Ascending aorta (tissue), 2 donors: Measurements from ENCODE around the gene PPP2R1A. TPM values are rescaled to one million over a fixed set of nuclear protein-coding genes. Genes with fewer than 3 reads are reported as not detected.

Experiments
- DNase-seq, 2 donors: peaks; one replicate each; pipeline ENCODE4 v3.0.0-alpha.2; 2019; ENCODE audit warnings: low spot score in 2 of 2
- H3K27ac ChIP-seq, 2 donors: fragments of 200-600 bp; sonication (generic); one replicate each; pipeline ENCODE4 v1.5.1; 2016 to 2017; ENCODE audit warnings: mild to moderate bottlenecking in 1 of 2
- H3K27me3 ChIP-seq: fragments of 200-600 bp; sonication (generic); one replicate; pipeline ENCODE4 v1.5.1; 2017
- H3K36me3 ChIP-seq, 2 donors: fragments of 200-600 bp; sonication (generic); one replicate each; pipeline ENCODE4 v1.5.1; 2016
- H3K4me1 ChIP-seq, 2 donors: fragments of 200-600 bp; sonication (generic); one replicate each; pipeline ENCODE4 v1.5.1; 2016 to 2017; ENCODE audit warnings: mild to moderate bottlenecking in 1 of 2
- H3K4me3 ChIP-seq, 2 donors: fragments of 200-600 bp; sonication (generic); one replicate each; pipeline ENCODE4 v1.5.1; 2016 to 2017; ENCODE audit warnings: mild to moderate bottlenecking in 1 of 2
- H3K9me3 ChIP-seq, 2 donors: fragments of 200-600 bp; sonication (generic); one replicate each; pipeline ENCODE4 v1.5.1; 2016
- intact Hi-C: fragments of 100-400 bp; cut with DNase I; formaldehyde crosslinking; loops from one replicate; pipeline ENCODE4 v1.15.1; 2023
- total RNA-seq: library from RNA; depleted of rRNA; stranded (reverse); fragments of >200 nt; gene quantifications from one replicate; pipeline ENCODE4 v1.1.0, GENCODE V29; 2016
- TF ChIP-seq, protein P1 (sequence below), 3 experiments: fragments of 200-600 bp in 2 of 3; fragments of 450-650 bp in 1 of 3; sonication (generic) in 2 of 3; IDR thresholded peaks; one replicate each; pipeline ENCODE4 v1.5.1; 2016 to 2019; ENCODE audit warnings: antibody characterized with exemption in 3 of 3, mild to moderate bottlenecking in 1 of 3, moderate library complexity in 1 of 3

The PPP2R1A gene
- total RNA-seq, 1 donor from 2014 or later, result 215 TPM

GRCh38 chr19:52274191-52274590 is 84.3 kb downstream of the PPP2R1A start:
- no peak for DNase-seq
- Histone ChIP-seq H3K9me3 (peaks cover 0 to 9% of the 10 kb centered on the region in 2 donors), H3K4me3 (no peak overlapping the region), H3K36me3 (peaks cover 9 to 35% of the 10 kb centered on the region in 2 donors), H3K27me3 (no peaks in the 10 kb centered on the region), H3K27ac (no peak overlapping the region), H3K4me1 (peaks cover 5 to 14% of the 10 kb centered on the region in 2 donors)
- TF ChIP-seq, protein P1, sequence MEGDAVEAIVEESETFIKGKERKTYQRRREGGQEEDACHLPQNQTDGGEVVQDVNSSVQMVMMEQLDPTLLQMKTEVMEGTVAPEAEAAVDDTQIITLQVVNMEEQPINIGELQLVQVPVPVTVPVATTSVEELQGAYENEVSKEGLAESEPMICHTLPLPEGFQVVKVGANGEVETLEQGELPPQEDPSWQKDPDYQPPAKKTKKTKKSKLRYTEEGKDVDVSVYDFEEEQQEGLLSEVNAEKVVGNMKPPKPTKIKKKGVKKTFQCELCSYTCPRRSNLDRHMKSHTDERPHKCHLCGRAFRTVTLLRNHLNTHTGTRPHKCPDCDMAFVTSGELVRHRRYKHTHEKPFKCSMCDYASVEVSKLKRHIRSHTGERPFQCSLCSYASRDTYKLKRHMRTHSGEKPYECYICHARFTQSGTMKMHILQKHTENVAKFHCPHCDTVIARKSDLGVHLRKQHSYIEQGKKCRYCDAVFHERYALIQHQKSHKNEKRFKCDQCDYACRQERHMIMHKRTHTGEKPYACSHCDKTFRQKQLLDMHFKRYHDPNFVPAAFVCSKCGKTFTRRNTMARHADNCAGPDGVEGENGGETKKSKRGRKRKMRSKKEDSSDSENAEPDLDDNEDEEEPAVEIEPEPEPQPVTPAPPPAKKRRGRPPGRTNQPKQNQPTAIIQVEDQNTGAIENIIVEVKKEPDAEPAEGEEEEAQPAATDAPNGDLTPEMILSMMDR (IDR thresholded peaks at IDR 0.05), result no peak
- intact Hi-C loops, result no loop called here

GRCh38 chr19:52275988-52276387 is 86.1 kb downstream of the PPP2R1A start:
- TF ChIP-seq, protein P1 (IDR thresholded peaks at IDR 0.05), result no peak
- no peak overlapping the region for H3K27ac ChIP-seq
- DNase-seq, result no peak
- intact Hi-C loops, result no loop called here
- no peaks in the 10 kb centered on the region for H3K27me3 ChIP-seq
- H3K36me3 ChIP-seq, result peaks cover 9 to 35% of the 10 kb centered on the region in 2 donors
- H3K4me3 ChIP-seq, result no peak overlapping the region
- peaks cover 2 to 6% of the 10 kb centered on the region in 2 donors for H3K4me1 ChIP-seq
- H3K9me3 ChIP-seq, result peaks cover 0 to 19% of the 10 kb centered on the region in 2 donors

DNA sequence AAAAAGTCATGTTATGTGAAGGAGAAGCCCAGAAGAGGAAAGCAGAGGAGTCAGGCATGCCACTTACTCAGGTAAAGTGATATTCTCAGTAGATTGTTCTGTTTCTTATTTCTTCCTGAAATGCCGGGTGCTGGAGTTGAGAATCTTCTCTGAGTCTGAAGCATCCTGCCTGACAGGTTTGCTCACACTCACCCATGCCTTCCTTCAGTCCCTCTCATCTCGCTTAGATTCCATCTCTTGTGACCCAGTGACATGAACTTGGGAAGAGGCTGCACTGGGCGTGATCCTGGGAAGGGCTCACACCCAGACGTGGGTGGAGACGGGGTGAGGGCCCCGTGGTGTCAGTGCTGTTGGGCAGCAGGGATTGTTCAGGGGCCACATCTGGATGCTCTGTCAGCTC is 87.6 kb downstream of the PPP2R1A start:
- intact Hi-C loops, result no loop called here
- TF ChIP-seq, protein P1 (IDR thresholded peaks at IDR 0.05), result no peak
- H3K9me3 ChIP-seq, result peaks cover 0 to 19% of the 10 kb centered on the region in 2 donors
- no peak overlapping the region for H3K4me3 ChIP-seq
- H3K36me3 ChIP-seq, result peaks cover 13 to 43% of the 10 kb centered on the region in 2 donors
- H3K27ac ChIP-seq, result no peak overlapping the region
- DNase-seq, result no peak
- H3K4me1 ChIP-seq, result no peaks in the 10 kb centered on the region
- no peaks in the 10 kb centered on the region for H3K27me3 ChIP-seq

Other genes with a start within 250 kb of the PPP2R1A start
- 11.4 TPM for gene ZNF350, start 203.2 kb upstream of the PPP2R1A start, total RNA-seq
- gene ZNF615, start 181.8 kb upstream of the PPP2R1A start, total RNA-seq, result 11.7 TPM
- 1.7 TPM for gene ZNF614, start 161.7 kb upstream of the PPP2R1A start, total RNA-seq
- gene ZNF432, start 141.2 kb upstream of the PPP2R1A start, total RNA-seq, result 6.1 TPM
- 6.9 TPM for gene ZNF841, start 94.3 kb upstream of the PPP2R1A start, total RNA-seq
- 1.2 TPM for gene ZNF616, start 50.1 kb upstream of the PPP2R1A start, total RNA-seq
- gene ZNF836, start 18.4 kb upstream of the PPP2R1A start, total RNA-seq, result 2.8 TPM
- gene ZNF766, start 79.5 kb downstream of the PPP2R1A start, total RNA-seq, result 2.3 TPM
- 4.4 TPM for gene ZNF480, start 107.1 kb downstream of the PPP2R1A start, total RNA-seq
- not detected for gene ZNF610, start 146.2 kb downstream of the PPP2R1A start, total RNA-seq
- gene ZNF880, start 179.9 kb downstream of the PPP2R1A start, total RNA-seq, result 21.5 TPM
- gene ZNF528, start 207.8 kb downstream of the PPP2R1A start, total RNA-seq, result 4.0 TPM
- gene ZNF534, start 239.1 kb downstream of the PPP2R1A start, total RNA-seq, result not detected